ENCODE results near the gene AK6. TPM values are rescaled to one million over a fixed set of nuclear protein-coding genes. Genes with fewer than 3 reads are reported as not detected.

AK6 gene
- total and polyA plus RNA-seq, 9 of the 15 experiments (the other 6 are each of a cell fraction or from before 2014, with no cell fraction given), result 84.6 to 669 (median 143) TPM

GRCh38 chr5:69335341-69335935 lies 33.9 kb downstream of the AK6 start:
- no peak overlapping the region for H3K4me3 ChIP-seq
- no peak for FAIRE-seq
- 61% methylated on average over 6 of the region's 7 CpGs for WGBS (ENCODE audit: insufficient coverage, low coverage, missing lambda C conversion rate)
- in situ Hi-C loops (cut with MboI) (no loop called here), intact Hi-C loops (cut with micrococcal nuclease) (loop anchor here (2.0 to 10.0 kb wide), 2 partner anchors 69 to 311 kb away; no protein-coding TSS in a partner anchor)
- H3K79me2 ChIP-seq (ENCODE audit: control insufficient read depth, insufficient read depth, low read length), result peaks cover 14% of the 10 kb centered on the region; the same call in 2 of the 3 replicates
- TF ChIP-seq ADNP (tag; IDR thresholded peaks at IDR 0.05), result peak; percentile 61; the same call in 1 of the 2 replicates
- no peak for TF ChIP-seq TCF15 (CRISPR knock-in tag; IDR thresholded peaks at IDR 0.05)
- no peak for TF ChIP-seq SAFB (IDR thresholded peaks at IDR 0.05; ENCODE audit: borderline replicate concordance, low read depth, low read length)
- 0 out of 2 replicates have a peak, but pooled peaks have one; percentile 27 for TF ChIP-seq ZNF766 (CRISPR knock-in tag; conservative IDR thresholded peaks at IDR 0.05)
- H3K27ac ChIP-seq (ENCODE audit: extremely low read depth, low read depth, low read length), result no peak overlapping the region
- peak overlapping the region in 1 of 2 experiments; percentile 58; a peak in 1 of 4 replicates for H3K9ac ChIP-seq (ENCODE audit: insufficient read depth in 1 of 2, low read depth in 2 of 2, low read length in 2 of 2)
- H3K27me3 ChIP-seq (ENCODE audit: control insufficient read depth in 2 of 2, insufficient read depth in 2 of 2, low read length in 2 of 2), result no peaks in the 10 kb centered on the region
- no peak for ATAC-seq
- no peaks in the 10 kb centered on the region for H3K9me3 ChIP-seq (replicated peaks; ENCODE audit: control insufficient read depth, insufficient read depth, low read depth, low read length)
- POLR2A ChIA-PET, result interaction anchor here (1.1 to 2.0 kb wide), 2 partner anchors 25 to 167 kb away, joined by 6 to 8 read pairs; no protein-coding TSS in a partner anchor
- H3K4me2 ChIP-seq (ENCODE audit: insufficient read depth, low read length), result no peak overlapping the region
- peak overlapping the region; percentile 67; the same call in 1 of the 2 replicates for H2AFZ ChIP-seq (ENCODE audit: low read depth, low read length)
- H3K4me1 ChIP-seq (replicated peaks in 1 of 2; ENCODE audit: control insufficient read depth in 2 of 2, insufficient read depth in 2 of 2, low read length in 2 of 2), result peaks cover 7 to 30% of the 10 kb centered on the region in 2 experiments; a peak in 3 of 5 replicates
- no TSS peak for BruUV-seq (replicated peaks)
- no peaks in the 10 kb centered on the region for H4K20me1 ChIP-seq (replicated peaks; ENCODE audit: control insufficient read depth, insufficient read depth, low read length)
- DNase-seq (ENCODE audit: extremely low read depth in 1 of 4, low spot score in 3 of 4), result peak in 1 of 4 experiments; percentile 24
- CTCF ChIA-PET (ENCODE audit: low intra/inter-chr PET ratio), result interaction anchor here (0.6 kb wide), 1 partner anchor 1049 kb away, joined by 3 read pairs; no protein-coding TSS in a partner anchor
- H3K9me1 ChIP-seq (ENCODE audit: control insufficient read depth, insufficient read depth, low read length), result no peaks in the 10 kb centered on the region
- no peaks in the 10 kb centered on the region for H3K36me3 ChIP-seq (ENCODE audit: control insufficient read depth, insufficient read depth, low read length)

Data from K562 (cell line).